Activated T-helper 1 cell treated with anti-CD3 and anti-CD28 coated beads, Interleukin-2, amount 50 U/mL, for 16 hours (primary cell): ENCODE measurements around the gene FTHL17.

Experiments
- DNase-seq, 2 donors: peaks; one replicate each; pipeline ENCODE4 v3.0.0-alpha.2; 2020; ENCODE audit warnings: low read depth in 1 of 2, low spot score in 1 of 2

FTHL17 gene

DNA sequence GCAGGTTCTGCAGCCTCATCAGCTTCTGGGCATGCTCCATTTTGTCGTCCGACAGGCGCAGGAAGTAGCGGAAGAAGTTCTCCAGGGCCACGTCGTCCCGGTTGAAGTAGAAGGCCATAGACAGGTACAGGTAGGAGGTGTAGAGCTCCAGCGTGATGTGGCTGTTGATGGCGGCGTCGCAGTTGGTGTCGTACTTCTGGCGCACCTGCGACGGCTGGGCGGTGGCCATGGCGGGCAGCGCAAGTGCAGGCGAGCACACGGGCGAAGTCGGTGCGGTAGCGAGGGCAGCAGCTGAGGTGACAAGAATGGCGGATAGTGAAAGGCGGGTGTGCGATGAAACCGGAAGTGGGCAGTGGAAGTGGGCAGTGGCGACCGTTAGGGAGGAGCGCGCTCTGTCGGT, at the start of gene FTHL17:
TSS of gene FTHL17 (minus strand) at position 317 of the 400 bp plus-strand sequence. CDS start at position 229, 88 bp downstream.
- no peak for DNase-seq

DNA sequence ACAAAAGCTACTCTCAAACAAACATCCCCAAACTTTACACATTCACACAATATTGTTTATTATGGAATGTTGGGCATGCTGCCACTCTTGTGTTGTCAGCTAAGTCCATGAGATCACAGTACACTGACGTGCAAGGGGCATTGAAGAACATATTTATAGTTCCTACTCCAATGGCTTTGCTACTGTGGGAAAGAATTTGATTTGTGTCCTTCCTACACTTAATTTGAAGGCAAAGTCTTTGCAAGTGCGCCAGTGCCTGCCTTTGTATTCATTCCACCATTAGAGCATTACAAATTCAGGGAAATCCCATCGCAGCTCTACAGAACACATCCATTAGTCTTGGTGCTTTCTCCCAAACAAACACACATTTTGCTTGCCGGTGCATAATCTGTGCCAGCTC, 45.4 kb upstream of the FTHL17 start:
- no peak for DNase-seq

DNA sequence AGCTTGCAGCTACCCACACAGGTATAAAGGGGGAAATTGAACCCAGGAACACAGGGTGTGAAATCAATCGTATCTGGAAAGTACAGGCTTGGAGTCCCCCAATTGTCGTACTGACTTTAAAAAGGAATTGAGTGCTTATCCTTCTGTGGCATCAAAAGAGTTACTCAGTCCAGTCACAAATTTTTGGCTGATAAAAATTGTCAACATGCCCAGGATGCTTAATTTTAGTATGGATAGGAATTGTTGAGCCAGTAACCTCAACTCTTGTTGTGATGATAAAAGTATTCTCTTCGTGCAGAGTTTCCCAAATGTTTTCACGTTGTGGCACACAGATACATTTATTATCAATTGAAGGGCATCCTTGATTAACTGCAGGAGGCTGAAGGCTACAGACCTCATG, 43.6 kb upstream of the FTHL17 start:
- DNase-seq = no peak

DNA sequence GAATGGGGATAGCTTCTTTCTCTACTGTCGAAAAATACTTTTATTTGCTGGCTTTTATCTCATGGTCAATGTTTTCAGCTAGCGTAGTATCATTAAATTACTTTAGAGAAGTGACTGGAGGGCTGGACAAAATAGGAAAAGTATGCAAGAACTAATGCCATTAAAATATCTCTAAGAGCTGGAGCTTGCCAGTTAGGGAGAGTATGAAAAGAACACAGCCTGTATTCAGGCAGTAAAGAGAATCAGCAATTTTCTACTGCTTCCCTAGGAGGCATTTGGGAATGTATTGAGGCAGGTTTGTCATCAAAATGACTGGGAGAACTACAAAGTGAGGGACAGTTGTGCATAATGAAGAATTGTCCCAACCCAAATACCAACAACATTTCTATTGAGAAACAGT, 43.0 kb upstream of the FTHL17 start:
- DNase-seq = no peak

DNA sequence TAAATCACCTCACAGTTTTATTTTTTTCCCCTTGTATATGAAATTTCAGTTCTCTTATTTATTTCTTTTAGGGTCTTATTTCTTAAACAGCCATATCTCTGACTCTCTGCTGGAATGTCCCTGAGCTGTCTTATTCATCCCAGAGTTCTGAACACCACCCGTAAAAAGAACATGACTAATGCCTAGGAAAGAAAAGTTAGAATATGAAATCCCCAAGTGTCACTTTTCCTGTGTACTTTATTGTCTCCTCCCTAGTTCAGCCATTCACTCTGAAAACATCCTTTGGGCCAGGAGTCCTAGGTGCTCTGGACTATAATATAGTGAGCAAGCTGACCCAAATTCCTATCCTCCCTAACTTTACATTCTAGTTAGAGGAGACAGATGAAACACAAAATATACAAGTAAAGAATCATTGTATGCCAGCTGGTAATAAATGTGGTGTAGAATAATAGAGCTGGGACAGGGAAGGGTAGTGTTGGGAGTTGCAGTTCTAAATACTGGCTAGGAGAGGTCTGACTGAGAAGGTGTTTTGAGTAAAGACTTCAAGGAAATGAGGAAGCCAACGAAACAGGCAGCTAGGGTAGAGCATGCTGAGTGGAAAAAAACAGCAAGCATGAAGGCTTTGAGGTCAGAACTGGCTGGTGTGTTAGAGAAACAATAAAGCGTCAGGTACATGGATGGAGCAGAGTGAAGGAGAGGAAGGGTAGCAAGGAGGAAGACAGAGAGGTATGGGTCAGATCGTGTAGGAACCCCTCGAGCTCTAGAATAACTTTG, 40.6 kb upstream of the FTHL17 start:
- no peak for DNase-seq

DNA sequence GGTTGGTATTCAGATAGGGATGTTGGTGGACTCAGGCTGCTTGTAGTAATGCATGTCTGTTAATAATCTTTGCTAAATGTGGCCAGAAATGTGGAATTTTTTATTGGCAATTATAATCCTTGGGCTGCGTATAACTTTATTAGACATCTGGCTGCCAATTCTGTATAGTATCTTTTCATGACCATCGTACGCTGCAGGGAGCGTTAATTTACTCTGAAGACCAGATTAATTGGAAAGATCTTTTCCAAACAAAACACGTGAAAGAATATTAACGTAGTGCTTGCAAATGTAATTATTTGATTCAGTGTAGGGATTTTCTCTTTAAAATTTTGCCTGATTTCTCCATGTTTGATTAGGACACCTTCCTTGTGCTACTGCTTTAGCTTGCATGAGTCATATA, 38.8 kb upstream of the FTHL17 start:
- no peak for DNase-seq

DNA sequence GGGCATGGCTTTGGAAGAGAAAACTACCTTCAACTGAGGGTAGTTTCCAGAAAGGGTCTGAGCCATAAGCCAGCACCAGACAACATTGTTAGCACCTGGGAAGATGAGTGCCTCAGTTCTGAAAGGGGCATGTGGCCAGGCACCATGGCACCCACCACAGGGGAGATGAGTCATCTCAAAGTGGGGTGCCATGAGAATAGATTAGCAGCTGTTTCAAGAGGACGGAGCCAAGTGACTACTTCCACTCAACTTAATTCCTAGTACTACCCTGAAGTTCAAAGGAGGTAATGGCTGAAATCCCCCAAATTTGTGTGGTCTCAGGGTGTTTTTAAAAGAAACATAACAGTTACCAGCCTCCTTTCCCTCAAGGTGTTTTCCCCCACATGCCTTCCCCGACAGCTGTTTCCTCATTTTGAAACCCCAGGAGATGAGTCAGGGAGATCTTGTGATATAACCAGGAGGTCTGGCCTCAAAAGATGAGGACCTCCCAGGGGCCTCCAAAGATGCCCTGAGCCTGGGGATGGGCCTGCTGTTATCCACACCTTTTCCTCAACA, 27.8 kb upstream of the FTHL17 start:
- no peak for DNase-seq

DNA sequence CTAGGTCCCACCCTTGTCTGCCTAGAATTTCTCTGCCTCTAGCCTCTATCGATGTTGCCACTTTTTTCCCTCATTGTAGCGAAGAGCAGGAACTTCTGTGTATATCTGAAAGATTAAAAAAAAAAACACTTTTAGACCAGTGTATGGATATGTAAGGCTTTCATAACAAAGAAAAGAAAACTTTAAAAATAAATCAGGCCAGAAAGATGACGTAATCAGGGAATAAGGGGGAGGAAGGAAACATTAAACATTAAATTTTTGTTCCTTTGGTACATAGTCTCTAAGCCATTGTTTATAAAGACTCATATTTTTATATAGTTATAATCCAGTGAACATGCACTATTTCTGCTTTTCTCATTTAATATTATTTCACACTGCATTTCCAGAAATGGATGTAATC, 26.2 kb upstream of the FTHL17 start:
- DNase-seq = no peak

DNA sequence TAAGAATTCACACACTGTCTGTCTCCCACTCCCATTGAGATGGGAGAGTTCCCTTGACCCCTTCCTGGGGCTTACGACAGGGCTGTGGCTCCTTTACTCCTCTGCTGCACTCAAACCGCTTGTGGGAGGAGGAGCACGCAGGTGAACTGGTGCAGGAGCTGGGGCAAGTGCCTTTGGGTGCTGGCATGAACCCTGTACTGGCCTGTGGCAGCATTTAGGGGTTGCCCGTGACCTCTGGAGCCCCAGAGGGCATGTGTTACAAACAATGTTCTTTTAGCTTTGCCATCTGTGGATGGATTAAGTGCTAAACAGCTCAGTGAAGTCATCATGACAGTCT, 21.8 kb upstream of the FTHL17 start:
- DNase-seq = no peak

DNA sequence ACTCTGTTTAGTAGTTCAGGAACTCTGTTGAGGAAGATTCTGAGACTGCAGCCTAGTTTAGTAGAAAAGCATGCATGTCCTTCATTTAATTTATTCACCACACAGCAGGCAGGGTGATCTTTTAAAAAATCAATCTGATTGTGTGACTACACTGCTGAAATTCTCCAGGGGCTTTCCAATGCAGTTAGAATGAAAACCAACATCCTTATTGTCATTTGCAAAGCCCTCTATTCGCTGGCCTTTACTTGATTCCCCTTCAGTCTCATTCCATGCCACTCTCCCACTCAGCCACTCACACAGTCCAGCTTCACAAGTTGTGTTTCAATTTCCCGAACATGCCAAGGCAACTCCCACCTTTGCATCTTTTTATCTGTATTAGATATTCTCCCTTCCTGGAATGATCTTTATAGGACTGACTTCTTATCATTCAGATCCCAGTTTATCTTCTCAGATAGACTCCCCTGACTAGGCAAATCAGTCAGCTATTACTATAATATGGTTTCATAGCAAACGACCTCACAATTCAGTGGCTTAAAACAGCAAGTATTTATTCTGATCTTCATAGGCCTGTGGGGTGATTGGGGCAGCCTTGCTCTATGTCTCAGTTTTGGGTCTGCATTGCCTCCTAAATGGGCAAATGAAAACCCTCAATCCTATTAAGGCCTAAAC, 21.3 kb upstream of the FTHL17 start:
- DNase-seq = no peak

DNA sequence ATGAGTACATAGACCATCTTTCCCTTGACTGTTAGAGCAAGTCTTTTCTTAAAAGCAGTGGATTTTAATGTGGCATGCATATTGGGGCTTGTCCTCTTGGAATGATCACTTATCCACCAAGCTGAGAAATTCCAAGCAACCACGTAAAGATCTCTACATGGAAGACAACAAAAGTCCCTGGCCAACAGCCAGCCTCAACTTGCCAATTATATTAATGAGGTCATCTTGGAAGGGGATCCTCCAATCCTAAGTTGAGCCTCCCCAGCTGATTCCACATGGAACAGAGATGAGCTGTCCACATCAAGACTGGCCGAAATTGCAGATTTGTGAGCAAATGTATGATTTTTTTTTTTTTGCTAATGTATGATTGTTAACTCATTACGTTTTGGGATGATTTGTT, 20.6 kb upstream of the FTHL17 start:
- DNase-seq = no peak

DNA sequence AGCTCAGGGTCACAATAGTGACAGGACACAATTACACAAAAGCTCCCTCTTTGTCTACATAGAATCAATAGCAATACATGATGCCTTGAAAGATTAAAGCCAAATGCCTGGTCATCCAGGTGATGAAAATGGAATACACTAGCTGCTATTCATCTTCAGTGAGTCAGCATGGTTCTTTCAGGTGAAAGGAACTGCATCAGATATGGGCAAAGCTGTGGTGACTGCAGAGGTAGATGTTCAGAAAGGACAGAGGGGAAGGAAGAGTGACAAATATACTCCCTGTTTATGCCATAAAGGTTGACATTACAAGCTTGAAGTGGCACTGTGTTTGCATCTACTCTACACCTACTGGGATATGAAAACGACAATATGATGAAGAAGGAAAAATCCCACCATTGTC, 20.0 kb upstream of the FTHL17 start:
- DNase-seq = no peak

DNA sequence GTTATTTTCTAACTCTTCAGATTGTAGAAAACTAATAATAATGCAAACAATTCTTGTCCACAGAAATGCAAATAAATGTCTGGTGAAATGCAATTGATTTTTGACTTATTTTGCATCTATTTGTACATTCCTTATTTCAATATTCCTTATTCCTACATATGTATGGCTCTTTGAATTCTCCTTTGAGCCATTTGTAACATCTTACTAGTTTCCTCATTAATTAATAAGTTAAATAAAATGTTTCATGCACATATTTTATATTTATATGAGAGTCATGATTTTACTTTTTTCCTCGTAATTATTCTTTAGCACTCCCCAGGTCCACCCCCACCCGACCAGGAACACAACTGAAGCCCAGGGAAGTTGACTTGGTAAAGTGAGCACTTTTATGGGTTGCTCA, 2.7 kb upstream of the FTHL17 start:
- no peak for DNase-seq

DNA sequence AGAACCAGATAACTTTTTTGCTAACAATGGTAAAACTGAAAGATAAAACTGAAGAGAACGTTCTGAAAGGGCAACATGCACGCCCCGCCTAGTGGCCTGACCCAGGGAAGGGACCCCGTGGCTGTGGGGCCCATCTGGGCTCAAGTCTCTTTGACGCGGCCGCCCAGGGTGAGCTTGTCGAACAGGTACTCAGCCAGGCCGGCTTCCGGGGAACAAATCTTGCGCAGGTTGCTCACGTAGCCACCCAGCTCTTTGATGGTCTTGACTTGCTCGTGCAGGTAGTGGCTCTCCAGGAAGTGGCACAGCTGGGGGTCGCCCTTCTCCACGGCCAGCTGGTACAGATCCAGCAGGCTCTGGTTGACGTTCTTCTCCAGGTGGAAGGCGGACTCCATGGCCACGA, 579 bp downstream of the FTHL17 start:
- no peak for DNase-seq

DNA sequence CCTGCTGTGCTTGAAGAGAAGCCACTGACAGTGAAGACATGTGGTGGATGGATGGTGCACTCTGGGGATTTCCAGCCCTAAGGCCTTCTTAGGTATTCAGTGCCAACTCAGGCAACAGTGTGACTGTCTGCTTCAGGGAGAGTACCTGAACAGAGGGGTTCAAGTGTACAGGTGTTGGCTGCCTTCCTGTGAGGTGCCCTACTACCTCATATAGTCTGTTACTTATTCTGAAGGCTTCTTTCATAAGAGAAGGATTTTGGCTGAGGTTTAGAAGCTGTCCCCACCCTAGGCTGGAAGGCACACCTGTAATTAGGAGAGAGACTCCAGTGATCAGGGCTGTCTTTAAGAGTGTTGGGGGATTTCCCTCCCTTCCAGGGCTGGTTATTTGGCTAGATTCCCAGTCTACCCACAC, 1.8 kb downstream of the FTHL17 start:
- no peak for DNase-seq

DNA sequence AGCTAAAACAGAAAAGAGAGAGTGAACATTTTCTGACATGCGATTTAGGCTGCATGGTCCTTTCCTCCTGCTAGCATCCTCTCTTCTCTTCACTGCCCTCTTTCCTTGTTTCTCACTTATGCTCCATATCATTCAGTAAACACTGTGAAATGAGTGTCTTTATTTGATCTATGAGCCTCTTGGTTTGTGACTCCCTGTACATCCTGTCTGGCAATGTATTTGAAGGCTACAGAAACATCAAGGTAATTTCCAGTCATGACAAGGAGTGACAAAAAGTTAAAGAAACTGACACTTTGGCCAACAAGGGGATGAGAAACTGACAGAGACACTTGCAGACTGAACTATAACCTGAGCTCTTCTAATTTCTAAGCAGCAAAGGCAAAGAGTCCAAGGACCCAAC, 8.7 kb downstream of the FTHL17 start:
- no peak for DNase-seq

DNA sequence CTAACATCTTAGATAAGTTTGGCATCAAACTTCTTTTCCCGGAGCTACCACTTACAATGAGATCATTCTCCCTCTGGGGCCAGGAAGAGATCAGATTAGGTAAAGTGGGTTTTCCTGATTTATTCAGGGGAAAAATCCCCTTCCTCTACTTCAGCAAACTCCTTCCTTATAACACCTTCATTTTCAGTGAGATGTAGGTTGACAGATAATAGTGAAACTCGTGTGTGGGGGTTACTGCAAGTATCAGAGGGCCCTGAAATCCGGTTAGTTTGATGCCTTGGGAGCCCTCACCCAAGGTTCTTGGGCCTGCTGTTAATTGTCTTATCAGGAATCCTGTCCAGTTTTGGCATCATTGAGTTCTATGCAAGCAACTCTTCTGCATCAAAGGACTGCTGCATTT, 10.8 kb downstream of the FTHL17 start:
- DNase-seq = no peak

DNA sequence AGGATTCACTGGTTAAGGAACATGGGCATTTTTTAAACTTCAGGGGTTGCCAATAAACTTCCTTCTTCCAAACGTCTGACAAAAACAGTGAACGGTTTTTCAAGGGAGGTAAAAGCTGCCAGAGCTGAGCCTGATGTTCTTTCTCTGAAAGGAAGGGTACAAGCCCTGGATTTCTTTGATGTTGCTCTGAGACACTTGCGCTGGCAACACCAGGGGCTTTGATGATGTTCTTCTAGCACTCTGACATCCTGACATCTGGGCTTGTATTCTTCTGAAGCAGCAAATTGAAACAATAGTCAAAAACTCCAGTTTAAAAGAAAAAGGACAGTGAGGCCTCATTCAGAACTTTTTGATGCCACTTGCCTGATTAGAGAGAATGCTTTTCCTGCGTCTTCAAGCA, 11.8 kb downstream of the FTHL17 start:
- no peak for DNase-seq

DNA sequence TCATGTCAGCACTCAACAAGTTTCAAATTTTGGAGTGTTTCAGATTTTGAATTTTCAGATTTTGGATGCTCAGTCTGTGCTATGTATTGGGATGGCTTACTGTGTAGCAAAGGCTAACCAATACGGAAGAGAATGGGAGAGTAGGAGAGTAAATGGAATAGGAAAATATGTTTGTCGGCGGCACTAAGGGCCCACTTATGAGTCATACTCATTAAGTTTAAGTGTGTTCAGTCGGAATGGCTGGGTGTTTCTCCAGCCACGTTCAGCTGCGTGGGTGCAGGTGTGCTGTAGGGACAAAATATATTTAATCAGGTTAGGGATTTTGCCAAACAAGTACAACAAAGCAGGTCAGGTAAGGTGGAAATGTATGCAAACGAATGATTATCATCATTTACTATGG, 13.6 kb downstream of the FTHL17 start:
- no peak for DNase-seq

DNA sequence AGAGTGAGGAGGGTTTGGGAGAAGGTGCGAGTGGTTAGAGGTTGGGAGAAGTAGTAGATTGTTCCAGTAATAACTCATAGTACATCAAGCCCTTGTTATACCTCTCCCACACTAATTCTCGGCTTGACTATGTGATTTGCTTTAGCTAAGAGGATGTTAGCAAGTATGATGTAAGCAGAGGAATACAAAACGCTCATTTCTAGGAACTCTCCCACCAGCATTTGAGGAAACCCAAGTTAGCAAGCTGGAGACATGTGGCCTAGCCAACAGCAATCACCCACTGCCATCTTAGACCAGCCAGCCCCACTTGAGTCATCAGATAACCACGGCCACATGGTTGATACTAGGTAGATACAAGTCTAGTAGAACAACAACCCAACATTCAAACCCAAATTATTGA, 14.2 kb downstream of the FTHL17 start:
- no peak for DNase-seq

DNA sequence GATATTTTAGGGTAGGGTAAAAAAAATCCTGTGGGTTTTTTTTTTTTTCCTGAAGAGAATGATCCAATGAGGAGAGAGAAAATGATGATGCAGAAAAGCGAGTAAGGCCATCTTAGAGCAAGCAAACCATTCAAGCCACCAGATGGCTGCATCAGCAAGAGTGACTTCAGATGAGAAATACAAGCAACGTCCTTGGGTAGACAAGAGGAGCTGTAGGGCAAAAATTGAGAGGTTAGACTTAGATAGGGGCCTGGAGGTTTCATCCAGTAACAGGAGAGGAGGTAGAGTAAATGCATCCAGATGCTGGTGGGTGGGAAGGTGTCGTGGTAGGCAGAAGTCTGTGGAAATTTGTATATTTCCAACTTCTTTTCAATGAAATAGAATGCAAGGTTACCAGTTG, 14.6 kb downstream of the FTHL17 start:
- DNase-seq = no peak

DNA sequence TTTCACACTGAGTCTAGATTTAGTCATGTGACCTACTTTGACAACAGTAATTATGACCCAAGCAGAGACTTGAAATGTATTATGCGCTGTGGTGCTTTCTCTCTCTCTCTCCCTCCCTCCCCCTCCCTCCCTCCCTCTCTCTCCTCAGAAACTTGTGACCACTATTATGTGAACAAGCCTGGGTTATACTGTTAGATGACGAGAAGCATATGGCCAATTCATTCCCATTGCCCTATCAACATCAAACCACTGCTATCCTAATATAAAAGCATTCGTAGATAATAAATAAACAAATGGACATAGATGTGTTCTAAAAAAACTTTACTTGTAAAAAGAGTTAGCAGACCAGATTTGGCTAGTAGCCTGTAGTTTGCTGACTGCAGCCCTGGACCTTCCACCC, 18.2 kb downstream of the FTHL17 start:
- DNase-seq = no peak

DNA sequence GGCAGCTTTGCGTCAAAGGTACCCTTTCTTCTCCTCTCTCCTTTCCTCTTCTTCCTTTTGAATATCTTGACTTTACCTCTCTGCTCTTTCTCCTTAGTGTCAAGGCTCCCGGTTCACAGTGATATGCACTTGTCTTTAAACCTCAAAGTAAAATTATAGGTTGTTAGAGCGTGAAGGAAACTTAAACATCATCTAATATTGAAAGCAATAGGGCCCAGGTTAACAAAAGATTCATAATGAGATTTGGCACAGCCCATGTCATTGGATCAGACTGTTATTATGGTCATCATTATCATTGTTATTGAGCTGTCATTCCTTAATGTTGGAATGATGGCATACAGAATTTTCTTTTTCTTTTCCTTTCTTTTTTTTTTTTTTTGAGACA, 32.5 kb downstream of the FTHL17 start:
- no peak for DNase-seq
